ENCODE results near the gene TAF7.

TAF7 gene, protein sequence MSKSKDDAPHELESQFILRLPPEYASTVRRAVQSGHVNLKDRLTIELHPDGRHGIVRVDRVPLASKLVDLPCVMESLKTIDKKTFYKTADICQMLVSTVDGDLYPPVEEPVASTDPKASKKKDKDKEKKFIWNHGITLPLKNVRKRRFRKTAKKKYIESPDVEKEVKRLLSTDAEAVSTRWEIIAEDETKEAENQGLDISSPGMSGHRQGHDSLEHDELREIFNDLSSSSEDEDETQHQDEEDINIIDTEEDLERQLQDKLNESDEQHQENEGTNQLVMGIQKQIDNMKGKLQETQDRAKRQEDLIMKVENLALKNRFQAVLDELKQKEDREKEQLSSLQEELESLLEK

DNA sequence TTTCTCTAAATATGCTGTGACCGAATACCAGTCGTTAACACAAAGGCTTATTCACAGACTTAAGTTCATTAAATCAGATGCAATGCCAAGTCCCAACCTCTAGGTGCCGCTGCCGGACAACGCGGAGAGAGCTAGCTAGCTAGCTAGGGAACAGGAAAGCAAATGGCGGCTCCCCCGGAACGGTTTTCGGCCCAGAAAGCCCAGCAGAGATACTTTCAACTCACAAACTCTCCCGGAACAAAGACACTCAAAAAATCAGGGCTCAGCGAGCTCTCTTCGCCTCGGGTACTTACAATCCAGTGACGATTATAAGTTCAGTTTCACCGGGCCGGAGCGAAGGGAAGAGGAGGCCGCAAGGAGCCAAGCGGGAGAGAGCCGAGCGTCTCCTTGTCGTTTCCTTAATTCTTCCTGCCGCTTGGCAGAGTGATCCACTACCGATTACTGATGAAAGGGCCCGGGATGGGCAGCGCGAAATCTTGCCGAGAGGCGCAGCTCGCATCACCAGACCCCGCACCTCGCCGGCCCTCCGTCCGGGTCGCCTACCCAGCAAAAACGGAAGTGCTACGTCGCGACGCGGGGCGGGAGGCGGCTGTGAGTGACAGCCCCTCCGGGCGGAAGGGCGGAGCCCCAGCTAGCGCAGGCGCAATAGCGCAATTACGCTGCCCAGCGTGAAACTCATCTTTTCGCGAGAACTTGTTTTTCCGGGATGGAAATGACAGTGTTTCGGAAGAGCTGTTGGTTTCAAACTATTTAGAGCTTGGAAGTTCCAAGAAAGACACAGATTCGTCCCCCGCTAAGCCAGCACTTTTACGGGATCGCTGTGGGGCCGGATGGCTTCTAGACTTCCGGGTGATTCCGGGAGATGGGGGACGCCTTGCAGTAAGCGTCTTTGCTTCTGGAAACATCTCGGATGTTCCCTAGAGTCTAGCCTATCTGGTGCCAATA is at the start of gene TAF7:
TAF7 (minus strand) TSS at position 560 of the 945 bp plus-strand sequence. CDS start 740 bp downstream, outside the sequence.
- H3K9me3 ChIP-seq (ENCODE audit: control insufficient read depth, insufficient read depth, low read length): no peaks in the 10 kb centered on the region; the same call in 1 of the 2 replicates
- peaks cover 8% of the 10 kb centered on the region; the same call in 1 of the 2 replicates for H3K36me3 ChIP-seq (ENCODE audit: control insufficient read depth, insufficient read depth, low read length)
- no peak within 1 kb of the TSS for H3K27ac ChIP-seq (ENCODE audit: low read length)
- DNase-seq (ENCODE audit: low read depth, low spot score): peak; percentile 84
- H3K4me1 ChIP-seq (ENCODE audit: control insufficient read depth, insufficient read depth, low read length): peaks cover 2% of the 10 kb centered on the region; the same call in 1 of the 2 replicates
- WGBS (ENCODE audit: insufficient coverage, insufficient read length): no CpG with 5 or more reads among the region's 67 CpGs
- H3K4me3 ChIP-seq (ENCODE audit: low read length): peak within 1 kb of the TSS; percentile 70; the same call in 1 of the 2 replicates
- no peaks in the 10 kb centered on the region for H3K27me3 ChIP-seq (ENCODE audit: control insufficient read depth, insufficient read depth, low read length)

DNA sequence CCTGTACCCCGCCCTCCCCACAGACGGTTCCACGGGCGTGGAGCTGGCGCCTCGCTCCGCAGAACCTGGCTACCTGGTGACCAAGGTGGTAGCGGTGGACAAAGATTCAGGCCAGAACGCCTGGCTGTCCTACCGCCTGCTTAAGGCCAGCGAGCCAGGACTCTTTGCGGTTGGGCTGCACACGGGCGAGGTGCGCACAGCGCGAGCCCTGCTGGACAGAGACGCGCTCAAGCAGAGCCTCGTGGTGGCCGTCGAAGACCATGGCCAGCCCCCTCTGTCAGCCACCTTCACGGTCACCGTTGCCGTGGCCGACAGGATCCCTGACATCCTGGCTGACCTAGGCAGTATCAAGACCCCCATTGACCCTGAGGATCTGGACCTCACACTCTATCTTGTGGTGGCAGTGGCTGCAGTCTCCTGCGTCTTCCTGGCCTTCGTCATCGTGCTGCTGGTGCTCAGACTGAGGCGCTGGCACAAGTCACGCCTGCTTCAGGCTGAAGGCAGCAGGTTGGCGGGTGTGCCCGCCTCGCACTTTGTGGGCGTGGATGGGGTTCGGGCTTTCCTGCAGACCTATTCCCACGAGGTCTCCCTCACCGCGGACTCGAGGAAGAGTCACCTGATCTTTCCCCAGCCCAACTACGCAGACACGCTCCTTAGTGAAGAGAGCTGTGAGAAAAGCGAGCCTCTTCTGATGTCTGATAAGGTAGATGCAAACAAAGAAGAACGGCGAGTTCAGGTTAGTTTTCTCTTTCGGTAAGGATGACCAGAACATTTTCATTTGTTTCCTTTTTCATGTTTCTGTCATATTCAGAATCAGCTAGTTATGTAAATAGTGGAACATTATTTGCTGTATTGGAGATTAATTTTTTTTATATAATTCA is 45.7 kb upstream of the TAF7 start:
- Histone ChIP-seq H3K36me3 (ENCODE audit: control insufficient read depth, insufficient read depth, low read length) (peaks cover 7% of the 10 kb centered on the region), H3K9me3 (ENCODE audit: control insufficient read depth, insufficient read depth, low read length) (peaks cover 5% of the 10 kb centered on the region), H3K27ac (ENCODE audit: low read length) (no peak overlapping the region), H3K4me1 (ENCODE audit: control insufficient read depth, insufficient read depth, low read length) (no peaks in the 10 kb centered on the region), H3K4me3 (ENCODE audit: low read length) (no peak overlapping the region), H3K27me3 (ENCODE audit: control insufficient read depth, insufficient read depth, low read length) (no peaks in the 10 kb centered on the region)
- no CpG with 5 or more reads among the region's 46 CpGs for WGBS (ENCODE audit: insufficient coverage, insufficient read length)
- DNase-seq (ENCODE audit: low read depth, low spot score): no peak

DNA sequence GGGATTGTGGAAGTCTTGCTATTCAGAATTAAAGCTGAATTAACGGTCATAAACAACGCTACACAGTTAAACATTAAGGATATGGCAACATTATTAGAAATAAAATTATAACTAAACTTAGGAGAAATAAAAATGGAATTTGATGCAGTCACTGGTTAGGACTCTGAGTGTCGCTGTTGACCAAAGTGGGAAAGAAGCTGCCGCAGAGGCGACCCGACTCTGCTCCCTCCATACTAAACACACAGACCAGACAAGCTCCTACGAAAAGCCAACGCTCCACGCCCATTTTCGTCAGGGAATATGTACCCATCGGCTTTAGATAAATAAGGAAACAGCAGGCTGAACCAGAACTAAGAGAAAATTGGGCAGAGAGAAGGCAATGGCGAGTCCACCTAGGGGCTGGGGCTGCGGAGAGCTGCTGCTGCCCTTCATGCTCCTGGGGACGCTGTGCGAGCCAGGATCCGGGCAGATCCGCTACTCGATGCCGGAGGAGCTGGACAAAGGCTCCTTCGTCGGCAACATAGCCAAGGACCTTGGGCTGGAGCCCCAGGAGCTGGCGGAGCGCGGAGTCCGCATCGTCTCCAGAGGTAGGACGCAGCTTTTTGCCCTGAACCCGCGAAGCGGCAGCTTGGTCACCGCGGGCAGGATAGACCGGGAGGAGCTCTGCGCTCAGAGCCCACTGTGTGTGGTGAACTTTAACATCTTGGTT is 43.5 kb upstream of the TAF7 start, which contains the start of gene PCDHGA5:
PCDHGA5 (plus strand) TSS at position 211 of the 709 bp plus-strand sequence; CDS start at position 380, 169 bp downstream.
- H3K27ac ChIP-seq (ENCODE audit: low read length): no peak within 1 kb of the TSS
- H3K9me3 ChIP-seq (ENCODE audit: control insufficient read depth, insufficient read depth, low read length): peaks cover 7% of the 10 kb centered on the region
- WGBS (ENCODE audit: insufficient coverage, insufficient read length): no CpG with 5 or more reads among the region's 34 CpGs
- H3K36me3 ChIP-seq (ENCODE audit: control insufficient read depth, insufficient read depth, low read length): peaks cover 7% of the 10 kb centered on the region
- no peaks in the 10 kb centered on the region for H3K4me1 ChIP-seq (ENCODE audit: control insufficient read depth, insufficient read depth, low read length)
- DNase-seq (ENCODE audit: low read depth, low spot score): no peak
- no peak within 1 kb of the TSS for H3K4me3 ChIP-seq (ENCODE audit: low read length)
- no peaks in the 10 kb centered on the region for H3K27me3 ChIP-seq (ENCODE audit: control insufficient read depth, insufficient read depth, low read length)

DNA sequence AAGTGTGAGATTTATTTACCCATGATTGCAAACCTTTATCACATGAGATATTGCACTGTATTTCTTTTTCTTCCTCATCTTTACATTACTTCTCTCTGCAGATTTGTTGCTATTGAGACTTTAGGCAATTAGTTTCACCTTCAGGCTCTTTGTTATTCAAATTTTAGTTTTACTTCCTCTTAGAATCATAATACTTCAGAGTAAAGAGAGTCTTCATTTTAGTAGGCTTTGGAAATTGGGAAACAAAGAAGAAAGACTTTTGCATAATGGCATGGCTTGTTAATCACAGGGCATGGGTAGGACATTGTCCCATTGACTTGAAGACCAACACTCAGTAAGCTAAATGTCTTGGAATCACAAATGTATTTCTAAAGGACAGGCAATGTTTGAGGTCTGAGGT is 42.1 kb upstream of the TAF7 start:
- DNase-seq (ENCODE audit: low read depth, low spot score): no peak
- Histone ChIP-seq H3K36me3 (ENCODE audit: control insufficient read depth, insufficient read depth, low read length) (peaks cover 7% of the 10 kb centered on the region), H3K27me3 (ENCODE audit: control insufficient read depth, insufficient read depth, low read length) (no peaks in the 10 kb centered on the region), H3K4me3 (ENCODE audit: low read length) (no peak overlapping the region), H3K27ac (ENCODE audit: low read length) (no peak overlapping the region), H3K9me3 (ENCODE audit: control insufficient read depth, insufficient read depth, low read length) (peaks cover 7% of the 10 kb centered on the region), H3K4me1 (ENCODE audit: control insufficient read depth, insufficient read depth, low read length) (no peaks in the 10 kb centered on the region)

DNA sequence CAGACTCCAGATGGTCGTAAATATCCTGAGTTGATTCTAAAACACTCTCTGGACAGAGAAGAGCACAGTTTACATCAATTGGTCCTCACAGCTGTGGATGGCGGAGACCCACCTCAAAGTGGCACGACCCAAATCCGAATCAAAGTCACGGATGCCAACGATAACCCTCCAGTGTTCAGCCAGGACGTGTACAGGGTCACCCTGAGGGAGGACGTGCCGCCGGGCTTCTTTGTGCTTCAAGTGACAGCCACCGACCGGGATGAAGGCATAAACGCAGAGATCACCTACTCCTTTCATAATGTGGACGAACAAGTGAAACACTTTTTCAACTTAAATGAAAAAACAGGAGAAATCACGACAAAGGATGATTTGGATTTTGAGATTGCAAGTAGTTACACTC is 40.1 kb upstream of the TAF7 start:
- Histone ChIP-seq H3K4me3 (ENCODE audit: low read length) (no peak overlapping the region), H3K27me3 (ENCODE audit: control insufficient read depth, insufficient read depth, low read length) (no peaks in the 10 kb centered on the region), H3K4me1 (ENCODE audit: control insufficient read depth, insufficient read depth, low read length) (no peaks in the 10 kb centered on the region), H3K9me3 (ENCODE audit: control insufficient read depth, insufficient read depth, low read length) (peaks cover 7% of the 10 kb centered on the region), H3K27ac (ENCODE audit: low read length) (no peak overlapping the region), H3K36me3 (ENCODE audit: control insufficient read depth, insufficient read depth, low read length) (peaks cover 4% of the 10 kb centered on the region)
- DNase-seq (ENCODE audit: low read depth, low spot score): no peak
- WGBS (ENCODE audit: insufficient coverage, insufficient read length): no CpG with 5 or more reads among the region's 15 CpGs

DNA sequence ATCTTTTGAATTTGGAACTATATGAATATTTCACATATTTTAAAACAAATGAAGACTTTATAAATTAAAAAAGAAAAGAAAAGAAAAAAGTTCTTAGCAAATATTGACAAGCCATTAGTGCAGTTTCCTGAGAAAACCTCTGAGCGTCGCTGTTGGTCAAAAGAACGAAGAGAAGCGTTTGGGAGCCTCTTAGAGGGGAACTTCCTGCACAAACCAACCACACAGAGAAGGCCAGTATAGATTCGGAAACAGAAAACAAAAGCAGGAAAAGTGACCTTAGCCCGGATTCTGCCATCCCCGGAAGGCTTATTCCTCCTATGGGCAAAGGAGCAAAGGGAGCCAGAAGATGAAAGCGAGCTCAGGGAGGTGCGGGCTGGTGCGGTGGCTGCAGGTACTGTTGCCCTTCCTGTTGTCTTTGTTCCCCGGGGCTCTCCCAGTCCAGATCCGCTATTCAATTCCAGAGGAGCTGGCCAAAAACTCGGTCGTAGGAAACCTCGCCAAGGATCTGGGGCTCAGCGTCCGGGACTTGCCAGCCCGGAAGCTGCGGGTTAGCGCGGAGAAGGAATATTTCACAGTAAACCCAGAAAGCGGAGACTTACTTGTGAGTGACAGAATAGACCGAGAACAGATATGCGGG is 39.3 kb upstream of the TAF7 start, which contains the start of gene PCDHGB2:
PCDHGB2 (plus strand) TSS at position 205 of the 637 bp plus-strand sequence; CDS start at position 347, 142 bp downstream.
- no peak for DNase-seq (ENCODE audit: low read depth, low spot score)
- Histone ChIP-seq H3K27ac (ENCODE audit: low read length) (no peak within 1 kb of the TSS), H3K4me1 (ENCODE audit: control insufficient read depth, insufficient read depth, low read length) (no peaks in the 10 kb centered on the region), H3K27me3 (ENCODE audit: control insufficient read depth, insufficient read depth, low read length) (no peaks in the 10 kb centered on the region), H3K4me3 (ENCODE audit: low read length) (no peak within 1 kb of the TSS), H3K9me3 (ENCODE audit: control insufficient read depth, insufficient read depth, low read length) (peaks cover 7% of the 10 kb centered on the region), H3K36me3 (ENCODE audit: control insufficient read depth, insufficient read depth, low read length) (peaks cover 4% of the 10 kb centered on the region)
- no CpG with 5 or more reads among the region's 24 CpGs for WGBS (ENCODE audit: insufficient coverage, insufficient read length)

DNA sequence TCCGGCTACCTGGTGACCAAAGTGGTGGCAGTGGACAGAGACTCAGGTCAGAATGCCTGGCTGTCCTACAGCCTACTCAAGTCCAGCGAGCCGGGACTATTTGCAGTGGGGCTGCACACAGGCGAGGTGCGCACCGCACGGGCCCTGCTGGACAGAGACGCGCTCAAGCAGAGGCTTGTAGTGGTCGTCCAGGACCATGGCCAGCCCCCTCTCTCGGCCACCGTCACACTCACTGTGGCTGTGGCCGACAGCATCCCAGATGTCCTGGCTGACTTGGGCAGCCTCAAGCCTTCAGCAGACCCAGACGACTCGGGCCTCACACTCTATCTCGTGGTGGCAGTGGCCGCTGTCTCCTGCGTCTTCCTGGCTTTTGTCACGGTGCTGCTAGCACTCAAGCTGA is 36.4 kb upstream of the TAF7 start:
- Histone ChIP-seq H3K4me3 (ENCODE audit: low read length) (no peak overlapping the region), H3K36me3 (ENCODE audit: control insufficient read depth, insufficient read depth, low read length) (no peaks in the 10 kb centered on the region), H3K27me3 (ENCODE audit: control insufficient read depth, insufficient read depth, low read length) (no peaks in the 10 kb centered on the region), H3K9me3 (ENCODE audit: control insufficient read depth, insufficient read depth, low read length) (0 out of 2 replicates have a peak, but pooled peaks cover 2% of the 10 kb centered on the region), H3K4me1 (ENCODE audit: control insufficient read depth, insufficient read depth, low read length) (no peaks in the 10 kb centered on the region), H3K27ac (ENCODE audit: low read length) (no peak overlapping the region)
- no peak for DNase-seq (ENCODE audit: low read depth, low spot score)
- WGBS (ENCODE audit: insufficient coverage, insufficient read length): no CpG with 5 or more reads among the region's 19 CpGs

DNA sequence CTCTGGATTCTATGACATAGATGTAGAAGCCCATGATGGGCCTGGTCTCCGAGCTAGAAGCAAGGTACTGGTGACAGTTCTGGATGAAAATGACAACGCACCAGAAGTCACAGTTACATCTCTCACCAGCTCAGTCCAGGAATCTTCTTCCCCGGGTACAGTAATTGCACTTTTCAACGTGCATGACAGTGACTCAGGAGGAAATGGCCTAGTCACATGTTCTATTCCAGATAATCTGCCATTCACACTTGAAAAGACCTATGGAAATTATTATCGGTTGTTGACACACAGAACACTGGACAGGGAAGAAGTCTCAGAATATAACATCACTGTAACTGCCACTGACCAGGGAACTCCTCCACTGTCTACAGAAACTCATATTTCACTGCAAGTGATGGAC is 35.5 kb upstream of the TAF7 start:
- H3K27me3 ChIP-seq (ENCODE audit: control insufficient read depth, insufficient read depth, low read length): no peaks in the 10 kb centered on the region

DNA sequence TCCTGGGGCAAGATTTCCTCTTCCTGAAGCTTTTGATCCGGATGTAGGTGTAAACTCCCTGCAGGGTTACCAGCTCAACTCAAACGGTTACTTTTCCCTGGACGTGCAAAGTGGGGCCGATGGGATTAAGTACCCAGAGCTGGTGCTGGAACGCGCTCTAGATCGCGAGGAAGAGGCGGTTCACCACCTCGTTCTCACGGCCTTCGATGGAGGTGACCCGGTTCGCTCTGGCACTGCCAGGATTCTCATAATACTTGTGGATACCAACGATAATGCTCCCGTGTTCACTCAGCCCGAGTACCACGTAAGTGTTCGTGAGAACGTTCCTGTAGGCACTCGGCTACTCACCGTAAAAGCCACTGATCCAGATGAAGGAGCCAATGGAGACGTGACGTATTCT is 35.1 kb upstream of the TAF7 start:
- no peak overlapping the region for H3K4me3 ChIP-seq (ENCODE audit: low read length)

More for the DNA sequence above, 35.5 kb upstream of the TAF7 start:
- H3K27ac ChIP-seq (ENCODE audit: low read length): no peak overlapping the region
- H3K36me3 ChIP-seq (ENCODE audit: control insufficient read depth, insufficient read depth, low read length): no peaks in the 10 kb centered on the region
- peaks cover 2% of the 10 kb centered on the region; the same call in 1 of the 2 replicates for H3K9me3 ChIP-seq (ENCODE audit: control insufficient read depth, insufficient read depth, low read length)
- no peaks in the 10 kb centered on the region for H3K4me1 ChIP-seq (ENCODE audit: control insufficient read depth, insufficient read depth, low read length)
- DNase-seq (ENCODE audit: low read depth, low spot score): no peak
- no CpG with 5 or more reads among the region's 5 CpGs for WGBS (ENCODE audit: insufficient coverage, insufficient read length)
- no peak overlapping the region for H3K4me3 ChIP-seq (ENCODE audit: low read length)

More for the DNA sequence above, 35.1 kb upstream of the TAF7 start:
- Histone ChIP-seq H3K9me3 (ENCODE audit: control insufficient read depth, insufficient read depth, low read length) (peaks cover under 1% of the 10 kb centered on the region), H3K27ac (ENCODE audit: low read length) (no peak overlapping the region), H3K4me1 (ENCODE audit: control insufficient read depth, insufficient read depth, low read length) (no peaks in the 10 kb centered on the region), H3K36me3 (ENCODE audit: control insufficient read depth, insufficient read depth, low read length) (no peaks in the 10 kb centered on the region), H3K27me3 (ENCODE audit: control insufficient read depth, insufficient read depth, low read length) (no peaks in the 10 kb centered on the region)
- WGBS (ENCODE audit: insufficient coverage, insufficient read length): no CpG with 5 or more reads among the region's 24 CpGs
- no peak for DNase-seq (ENCODE audit: low read depth, low spot score)
